Measurements from ENCODE around the gene TAF5L.

- TF ChIP-seq POLR2A (IDR thresholded peaks at IDR 0.05; ENCODE audit: low read depth, low read length): no peak
- TF ChIP-seq POLR2AphosphoS5 (IDR thresholded peaks at IDR 0.05; ENCODE audit: low read depth, low read length): no peak
Measured at GRCh38 chr1:229596925-229597699, 28.8 kb downstream of the TAF5L start.
